Esophagus squamous epithelium (tissue), 4 donors: ENCODE results near the gene INHBC.

ENCODE experiments used
- POLR2A ChIP-seq, 4 donors: fragments of 450-650 bp; IDR thresholded peaks; one replicate each; pipeline ENCODE4 v1.6.1; 2017; ENCODE audit warnings: antibody characterized with exemption in 4 of 4, mild to moderate bottlenecking in 4 of 4, moderate library complexity in 3 of 4
- TF ChIP-seq, protein P1 (sequence below), 6 experiments: fragments of 450-650 bp in 4 of 6; fragments of 200-600 bp in 2 of 6; sonication (generic) in 2 of 6; IDR thresholded peaks; one replicate each; pipeline ENCODE4 v1.5.1; 2016 to 2019; ENCODE audit warnings: antibody characterized with exemption in 6 of 6, mild to moderate bottlenecking in 4 of 6, moderate library complexity in 4 of 6

DNA sequence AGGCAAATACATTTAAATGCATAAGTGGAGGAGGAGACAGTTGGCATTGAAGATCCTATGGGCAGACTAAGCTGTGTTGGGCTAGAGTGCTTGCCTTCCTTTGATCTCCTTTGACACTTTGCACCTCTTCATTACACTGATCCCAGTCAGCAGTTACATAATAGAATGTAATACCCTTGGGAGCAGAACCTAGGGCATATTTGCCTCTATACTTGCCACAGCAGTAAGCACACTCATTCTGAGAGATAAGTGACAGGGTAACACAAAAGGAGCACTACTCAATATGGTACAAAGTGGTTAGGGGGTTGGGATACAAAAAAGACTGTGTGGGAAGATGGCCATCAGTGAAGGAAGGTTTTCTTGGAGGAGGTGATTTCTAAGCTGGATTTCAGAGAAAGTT is 62.2 kb downstream of the INHBC start:
- TF ChIP-seq, protein P1, sequence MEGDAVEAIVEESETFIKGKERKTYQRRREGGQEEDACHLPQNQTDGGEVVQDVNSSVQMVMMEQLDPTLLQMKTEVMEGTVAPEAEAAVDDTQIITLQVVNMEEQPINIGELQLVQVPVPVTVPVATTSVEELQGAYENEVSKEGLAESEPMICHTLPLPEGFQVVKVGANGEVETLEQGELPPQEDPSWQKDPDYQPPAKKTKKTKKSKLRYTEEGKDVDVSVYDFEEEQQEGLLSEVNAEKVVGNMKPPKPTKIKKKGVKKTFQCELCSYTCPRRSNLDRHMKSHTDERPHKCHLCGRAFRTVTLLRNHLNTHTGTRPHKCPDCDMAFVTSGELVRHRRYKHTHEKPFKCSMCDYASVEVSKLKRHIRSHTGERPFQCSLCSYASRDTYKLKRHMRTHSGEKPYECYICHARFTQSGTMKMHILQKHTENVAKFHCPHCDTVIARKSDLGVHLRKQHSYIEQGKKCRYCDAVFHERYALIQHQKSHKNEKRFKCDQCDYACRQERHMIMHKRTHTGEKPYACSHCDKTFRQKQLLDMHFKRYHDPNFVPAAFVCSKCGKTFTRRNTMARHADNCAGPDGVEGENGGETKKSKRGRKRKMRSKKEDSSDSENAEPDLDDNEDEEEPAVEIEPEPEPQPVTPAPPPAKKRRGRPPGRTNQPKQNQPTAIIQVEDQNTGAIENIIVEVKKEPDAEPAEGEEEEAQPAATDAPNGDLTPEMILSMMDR (IDR thresholded peaks at IDR 0.05): no peak
- TF ChIP-seq POLR2A (IDR thresholded peaks at IDR 0.05): no peak
